Epithelial cell of esophagus (primary cell): ENCODE results near the gene GIMAP1.
A peak's percentile ranks its signal among the peaks of the same experiment; 100 is the strongest.

ENCODE experiments used
- DNase-seq: peaks from one replicate; pipeline ENCODE4 v3.0.0; 2010; ENCODE audit warnings: low read depth
- H3K4me3 ChIP-seq: 2 replicates; pipeline ENCODE4 v1.5.1; 2011; ENCODE audit warnings: mild to moderate bottlenecking, low read length, control low read depth
- CTCF ChIP-seq: IDR thresholded peaks from 2 replicates; pipeline ENCODE4 v1.5.1; 2011; ENCODE audit warnings: low read depth, mild to moderate bottlenecking, low read length, control low read depth, inconsistent platforms; ENCODE audit not compliant: insufficient read depth; ENCODE audit errors: missing control alignments

Gene GIMAP1

GRCh38 chr7:150745876-150746275 lies 29.5 kb downstream of the GIMAP1 start:
- DNase-seq = no peak

GRCh38 chr7:150746921-150747320 lies 30.5 kb downstream of the GIMAP1 start:
- no peak overlapping the region for H3K4me3 ChIP-seq
- no peak for TF ChIP-seq CTCF
- no peak for DNase-seq

More at GRCh38 chr7:150745876-150746275, 29.5 kb downstream of the GIMAP1 start:
- no peak for TF ChIP-seq CTCF
- H3K4me3 ChIP-seq = no peak overlapping the region

- no peak for DNase-seq
- no peak for TF ChIP-seq CTCF
- no peak overlapping the region for H3K4me3 ChIP-seq
These were observed 32.0 kb downstream of the GIMAP1 start for GRCh38 chr7:150748376-150748775.

GRCh38 chr7:150751702-150752101 lies 35.3 kb downstream of the GIMAP1 start:
- no peak for TF ChIP-seq CTCF
- DNase-seq = no peak
- H3K4me3 ChIP-seq = no peak overlapping the region

GRCh38 chr7:150753239-150753638 lies 36.8 kb downstream of the GIMAP1 start:
- DNase-seq = no peak
- no peak overlapping the region for H3K4me3 ChIP-seq
- no peak for TF ChIP-seq CTCF

- TF ChIP-seq CTCF = no peak
- peak; percentile 5 for DNase-seq
- H3K4me3 ChIP-seq = no peak overlapping the region
These were observed 37.6 kb downstream of the GIMAP1 start for GRCh38 chr7:150753826-150754603.

- no peak overlapping the region for H3K4me3 ChIP-seq
- no peak for TF ChIP-seq CTCF
- no peak for DNase-seq
These were observed 38.5 kb downstream of the GIMAP1 start for GRCh38 chr7:150754951-150755350.
